ENCODE results near the gene MS4A12. TPM values are rescaled to one million over a fixed set of nuclear protein-coding genes. Genes with fewer than 3 reads are reported as not detected.
A peak's percentile ranks its signal among the peaks of the same experiment; 100 is the strongest.

The MS4A12 gene
- total RNA-seq, 1 experiment from 2014 or later: not detected

DNA sequence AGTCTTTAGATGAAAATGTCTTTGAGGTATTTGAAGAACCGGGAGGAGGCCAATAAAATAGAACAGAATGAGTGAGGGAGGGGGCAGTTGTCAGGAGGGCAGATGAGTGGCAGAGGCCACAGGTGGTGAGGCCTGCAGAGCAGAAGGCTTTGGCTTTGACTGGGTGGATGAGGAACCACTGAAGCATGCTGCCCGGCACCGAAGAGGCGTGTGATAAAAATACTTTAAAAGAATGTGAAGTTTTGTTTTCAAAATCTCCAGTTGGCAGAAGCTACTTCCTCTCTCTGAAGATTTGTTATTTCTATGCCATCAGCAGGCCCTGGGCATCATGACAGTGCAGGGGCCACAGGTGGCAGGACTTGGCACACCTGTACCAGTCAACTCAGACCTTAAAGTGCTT, 6.3 kb downstream of the MS4A12 start:
- Mint-ChIP-seq H3K27me3 (ENCODE audit: low read depth) (no peaks in the 10 kb centered on the region), H3K9me3 (peaks cover 0 to 4% of the 10 kb centered on the region in 2 experiments; a peak in 2 of 5 replicates), H3K4me1 (peaks cover 54 to 66% of the 10 kb centered on the region in 2 experiments), H3K27ac (peak overlapping the region; percentile 1 to 66 (median 35); a peak in 5 of 7 replicates), H3K36me3 (ENCODE audit: insufficient read depth in 1 of 3, low read depth in 3 of 3) (peaks cover 0 to 3% (median 3%) of the 10 kb centered on the region in 3 experiments; a peak in 2 of 7 replicates), H3K4me3 (no peak overlapping the region)
- H3K79me1 ChIP-seq (ENCODE audit: insufficient read depth, low read depth, low read length, poor library complexity, severe bottlenecking): no peaks in the 10 kb centered on the region
- H2BK120ac ChIP-seq (ENCODE audit: low read depth, low read length, poor library complexity, severe bottlenecking): no peak overlapping the region
- no peaks in the 10 kb centered on the region for H3K9me3 ChIP-seq (ENCODE audit: control insufficient read depth, low read depth, low read length)
- H2AFZ ChIP-seq (ENCODE audit: low read length): no peak overlapping the region
- H2BK15ac ChIP-seq (ENCODE audit: low read depth, low read length): no peak overlapping the region
- TF ChIP-seq, protein P1, sequence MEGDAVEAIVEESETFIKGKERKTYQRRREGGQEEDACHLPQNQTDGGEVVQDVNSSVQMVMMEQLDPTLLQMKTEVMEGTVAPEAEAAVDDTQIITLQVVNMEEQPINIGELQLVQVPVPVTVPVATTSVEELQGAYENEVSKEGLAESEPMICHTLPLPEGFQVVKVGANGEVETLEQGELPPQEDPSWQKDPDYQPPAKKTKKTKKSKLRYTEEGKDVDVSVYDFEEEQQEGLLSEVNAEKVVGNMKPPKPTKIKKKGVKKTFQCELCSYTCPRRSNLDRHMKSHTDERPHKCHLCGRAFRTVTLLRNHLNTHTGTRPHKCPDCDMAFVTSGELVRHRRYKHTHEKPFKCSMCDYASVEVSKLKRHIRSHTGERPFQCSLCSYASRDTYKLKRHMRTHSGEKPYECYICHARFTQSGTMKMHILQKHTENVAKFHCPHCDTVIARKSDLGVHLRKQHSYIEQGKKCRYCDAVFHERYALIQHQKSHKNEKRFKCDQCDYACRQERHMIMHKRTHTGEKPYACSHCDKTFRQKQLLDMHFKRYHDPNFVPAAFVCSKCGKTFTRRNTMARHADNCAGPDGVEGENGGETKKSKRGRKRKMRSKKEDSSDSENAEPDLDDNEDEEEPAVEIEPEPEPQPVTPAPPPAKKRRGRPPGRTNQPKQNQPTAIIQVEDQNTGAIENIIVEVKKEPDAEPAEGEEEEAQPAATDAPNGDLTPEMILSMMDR (conservative IDR thresholded peaks at IDR 0.05): no peak
- H4K5ac ChIP-seq (ENCODE audit: insufficient read length, low read depth, low read length): no peak overlapping the region
- H3T11ph ChIP-seq (ENCODE audit: low read length): no peak overlapping the region
- H2BK20ac ChIP-seq (ENCODE audit: low read depth, low read length, poor library complexity, severe bottlenecking): peak overlapping the region; percentile 86
- H3K23me2 ChIP-seq (ENCODE audit: insufficient read length, low read depth, low read length, poor library complexity, severe bottlenecking): no peaks in the 10 kb centered on the region
- no peak overlapping the region for H3K4ac ChIP-seq (ENCODE audit: low read depth, low read length)
- H3K23ac ChIP-seq (ENCODE audit: insufficient read length, low read depth, low read length): no peak overlapping the region
- no peak overlapping the region for H3K27ac ChIP-seq (ENCODE audit: insufficient read length, low read depth, low read length)
- peaks cover 3% of the 10 kb centered on the region; the same call in 1 of the 2 replicates for H3K4me1 ChIP-seq (ENCODE audit: insufficient read depth, low read length)
- WGBS (ENCODE audit: extremely low coverage, insufficient read length, low lambda C conversion rate): no CpG with 5 or more reads among the region's 4 CpGs
- DNase-seq: no peak
- H2AK5ac ChIP-seq (ENCODE audit: insufficient read length, low read length): peak overlapping the region; percentile 93
- H3K18ac ChIP-seq (ENCODE audit: insufficient read length, low read depth, low read length): no peak overlapping the region
- no peak overlapping the region; the same call in 1 of the 2 replicates for H3K14ac ChIP-seq (ENCODE audit: insufficient read depth, low read length)
- H4K20me1 ChIP-seq (ENCODE audit: control insufficient read depth, insufficient read depth, insufficient read length): no peaks in the 10 kb centered on the region
- H3K9ac ChIP-seq (ENCODE audit: extremely low read depth, insufficient read length, low read length): no peak overlapping the region
- H3K4me2 ChIP-seq (ENCODE audit: insufficient read depth, insufficient read length, low read length): no peak overlapping the region
- H3K79me2 ChIP-seq (ENCODE audit: insufficient read depth, low read length): no peaks in the 10 kb centered on the region
- no peak overlapping the region for H2BK12ac ChIP-seq (ENCODE audit: insufficient read length, low read depth, low read length)
- no peak overlapping the region for H2BK5ac ChIP-seq (ENCODE audit: insufficient read length, low read length)
- H3K56ac ChIP-seq (ENCODE audit: insufficient read length, low read depth, low read length): no peak overlapping the region
- H4K91ac ChIP-seq (ENCODE audit: insufficient read length, low read depth, low read length): no peak overlapping the region
- no peaks in the 10 kb centered on the region for H3K27me3 ChIP-seq (ENCODE audit: insufficient read depth, low read length)
- H4K8ac ChIP-seq (replicated peaks; ENCODE audit: insufficient read length, low read depth, low read length): no peak overlapping the region

Measured in H9 (cell line).